Measurements from ENCODE around the gene UQCC2.

The UQCC2 gene

DNA sequence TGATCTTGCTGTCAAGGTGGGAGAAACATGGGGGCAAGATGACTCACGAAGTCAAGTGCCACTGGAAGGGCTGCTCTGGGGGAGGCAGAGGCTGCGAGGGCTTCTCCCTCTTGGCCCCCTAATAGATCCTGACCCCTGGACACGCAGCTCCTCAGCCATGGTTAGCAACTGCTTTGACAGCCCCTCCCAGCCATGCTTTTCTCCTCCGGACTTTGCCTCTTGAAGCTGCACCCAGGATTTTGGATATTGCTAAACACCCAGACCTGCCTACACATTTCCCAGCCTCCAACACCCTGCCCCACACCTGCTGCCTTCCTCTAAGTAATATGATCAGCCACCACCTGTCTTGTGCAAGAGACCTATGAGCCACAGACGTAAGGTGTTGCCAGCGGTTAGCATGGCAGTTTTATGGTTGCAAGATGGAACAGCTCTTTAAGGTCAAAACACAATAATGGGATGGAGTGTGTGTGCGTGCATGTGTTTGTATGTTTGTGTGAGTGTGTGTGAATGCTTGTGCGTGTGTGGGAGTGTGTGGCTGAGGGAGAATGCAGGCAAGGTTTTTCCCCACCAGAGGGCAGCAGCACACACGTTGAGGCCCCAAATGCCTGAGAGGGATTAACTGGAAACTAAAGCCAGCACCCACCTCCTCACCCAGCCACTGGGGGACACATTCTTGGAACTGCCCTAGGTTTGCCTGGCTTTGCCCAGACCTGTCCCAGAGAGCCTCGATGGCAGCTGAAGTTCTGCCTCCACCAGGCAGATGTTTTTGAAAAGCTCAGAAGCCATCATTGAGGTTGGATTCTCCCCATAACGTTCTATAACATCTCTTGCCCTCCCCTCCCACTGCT, 32.7 kb upstream of the UQCC2 start:
- peak; percentile 47 to 62 (median 60) for DNase-seq (ENCODE audit: low read depth in 4 of 4, low spot score in 1 of 4)

DNA sequence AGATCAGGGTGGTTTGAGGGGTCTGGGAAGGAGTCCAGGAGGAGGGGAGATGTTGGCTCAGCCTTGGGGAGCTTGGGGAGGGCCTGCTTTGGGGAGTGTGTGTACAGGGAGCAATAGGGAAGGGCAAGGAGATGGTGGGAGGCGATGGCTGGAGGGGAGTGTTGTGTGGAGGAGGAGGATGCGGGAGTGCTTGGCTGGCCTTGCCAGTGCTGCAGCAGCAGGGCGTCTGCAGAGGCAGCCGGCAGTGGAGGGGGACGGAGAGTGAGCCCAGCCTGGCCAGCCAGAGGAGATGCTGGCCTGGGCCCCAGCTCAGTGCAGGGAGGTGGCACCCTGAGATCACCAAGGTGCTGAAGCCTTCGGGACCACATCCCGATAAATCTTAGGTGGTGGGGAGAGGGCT, 31.3 kb upstream of the UQCC2 start:
- no peak for DNase-seq (ENCODE audit: low read depth in 4 of 4, low spot score in 1 of 4)

DNA sequence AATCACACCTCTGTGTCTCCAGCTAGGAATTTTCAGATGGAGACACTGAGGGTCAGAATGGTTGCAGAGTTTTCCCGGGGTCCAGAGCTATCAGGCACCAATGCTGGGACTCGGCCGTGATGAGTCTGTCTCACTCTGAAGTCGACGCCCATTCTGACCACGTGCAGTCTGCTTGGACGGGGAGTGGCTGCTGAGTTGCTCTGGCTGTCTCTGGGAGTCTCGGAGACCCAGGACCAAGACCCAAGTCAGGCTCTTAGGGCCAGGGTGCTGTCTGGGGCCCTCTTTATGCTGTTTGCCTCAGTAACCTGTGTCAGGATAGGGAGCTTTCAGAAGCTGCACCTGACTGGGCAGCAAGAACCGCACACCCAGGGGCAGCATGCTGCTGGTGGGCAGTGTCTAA, 30.6 kb upstream of the UQCC2 start:
- no peak for DNase-seq (ENCODE audit: low read depth in 4 of 4, low spot score in 1 of 4)

DNA sequence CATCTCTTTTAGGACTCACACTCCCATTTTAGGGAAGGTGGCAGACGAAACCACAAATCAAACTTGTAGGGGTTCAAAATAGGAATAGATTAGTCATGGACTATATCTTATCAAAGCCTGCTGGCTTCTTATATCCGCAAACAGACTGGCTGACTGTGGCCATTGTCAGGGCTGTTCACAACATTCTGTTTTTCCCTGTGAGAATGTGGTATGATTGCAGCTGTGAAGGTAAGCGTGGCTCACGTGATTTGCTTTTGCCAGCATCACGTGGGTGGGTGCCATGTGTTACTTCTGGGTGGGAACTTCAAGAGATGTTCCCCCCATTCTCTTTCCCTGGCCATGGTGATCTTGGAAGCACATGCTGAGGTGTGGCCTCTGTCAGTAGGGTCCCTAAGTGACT, 29.3 kb upstream of the UQCC2 start:
- no peak for DNase-seq (ENCODE audit: low read depth in 4 of 4, low spot score in 1 of 4)

DNA sequence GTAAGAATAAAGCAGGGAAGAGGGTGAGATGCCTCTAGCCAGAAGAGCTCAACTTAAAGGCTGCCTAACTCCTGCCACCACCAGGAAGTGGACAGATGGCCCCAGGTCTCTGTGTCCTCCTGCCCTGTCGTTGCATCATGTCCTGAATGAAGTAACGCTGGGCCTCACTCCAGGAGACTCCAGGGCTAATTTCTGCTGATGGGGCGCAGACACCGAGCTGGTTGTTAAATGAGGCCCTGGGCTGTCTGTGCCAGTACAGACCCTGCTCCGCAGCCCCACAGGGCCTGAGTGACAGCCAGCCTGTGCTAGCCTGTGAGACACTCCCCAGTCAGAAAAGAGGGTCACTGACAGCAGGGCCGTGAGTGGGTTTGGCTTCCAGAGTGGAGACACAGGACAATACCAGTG, 28.7 kb upstream of the UQCC2 start:
- no peak for DNase-seq (ENCODE audit: low read depth in 4 of 4, low spot score in 1 of 4)

DNA sequence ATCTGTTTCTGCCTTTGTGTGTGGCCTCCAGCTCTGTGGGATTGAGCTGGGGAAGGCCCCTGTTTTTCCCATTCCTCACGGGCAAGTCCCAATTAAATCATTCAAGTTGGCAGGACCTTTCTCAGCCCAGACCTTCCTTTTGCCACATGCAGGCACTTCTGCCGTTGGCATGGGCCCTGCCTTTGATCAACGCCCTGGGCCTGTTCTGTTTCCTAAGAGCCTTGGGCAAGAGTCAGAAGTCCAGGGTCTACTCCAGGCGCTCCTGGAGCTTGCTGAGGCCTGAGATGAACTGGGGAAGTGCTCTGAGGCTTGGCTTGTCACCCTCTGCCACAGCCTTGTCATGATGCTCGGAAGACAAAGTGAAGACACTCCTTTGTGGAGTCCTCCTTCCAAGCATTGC, 28.1 kb upstream of the UQCC2 start:
- no peak for DNase-seq (ENCODE audit: low read depth in 4 of 4, low spot score in 1 of 4)

DNA sequence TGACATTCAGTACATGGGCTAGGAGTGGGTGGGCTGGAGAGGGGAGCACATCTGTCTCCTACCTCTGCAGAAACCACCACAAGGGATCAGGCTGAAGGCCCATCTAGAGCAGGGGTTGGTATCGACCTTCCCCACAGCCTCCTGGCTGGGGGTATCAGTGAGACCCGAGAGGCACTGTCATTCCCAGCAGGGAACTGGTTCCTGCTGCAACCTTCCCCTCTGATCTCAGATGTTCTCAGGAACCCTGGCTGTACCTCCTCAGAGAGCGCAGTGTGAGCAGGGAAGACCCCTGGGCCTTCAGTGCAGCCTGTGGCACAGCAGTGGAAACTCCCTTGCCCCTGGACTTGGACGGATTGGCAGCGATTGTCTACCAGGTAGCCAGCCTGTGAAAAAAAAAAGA, 27.4 kb upstream of the UQCC2 start:
- DNase-seq (ENCODE audit: low read depth in 4 of 4, low spot score in 1 of 4) = no peak

DNA sequence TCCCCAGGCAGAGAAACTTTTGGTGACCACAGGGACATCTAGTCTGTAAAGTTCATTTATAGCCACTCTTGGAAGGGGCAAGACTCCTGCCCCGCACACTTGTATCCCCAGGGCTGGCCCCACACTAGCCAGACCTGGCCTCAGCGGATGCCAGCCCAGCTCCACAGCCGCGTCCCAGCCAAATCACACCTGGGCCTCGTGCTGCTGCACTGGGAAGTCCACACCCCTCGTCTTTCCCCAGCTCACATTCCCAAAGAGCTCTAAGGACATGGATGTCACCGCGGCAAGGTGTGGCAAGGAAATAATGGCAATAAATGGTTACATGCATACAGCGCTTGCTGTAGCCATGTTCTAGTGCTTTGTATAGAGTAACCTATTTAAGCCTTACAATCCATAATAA, 26.7 kb upstream of the UQCC2 start:
- DNase-seq (ENCODE audit: low read depth in 4 of 4, low spot score in 1 of 4) = no peak

DNA sequence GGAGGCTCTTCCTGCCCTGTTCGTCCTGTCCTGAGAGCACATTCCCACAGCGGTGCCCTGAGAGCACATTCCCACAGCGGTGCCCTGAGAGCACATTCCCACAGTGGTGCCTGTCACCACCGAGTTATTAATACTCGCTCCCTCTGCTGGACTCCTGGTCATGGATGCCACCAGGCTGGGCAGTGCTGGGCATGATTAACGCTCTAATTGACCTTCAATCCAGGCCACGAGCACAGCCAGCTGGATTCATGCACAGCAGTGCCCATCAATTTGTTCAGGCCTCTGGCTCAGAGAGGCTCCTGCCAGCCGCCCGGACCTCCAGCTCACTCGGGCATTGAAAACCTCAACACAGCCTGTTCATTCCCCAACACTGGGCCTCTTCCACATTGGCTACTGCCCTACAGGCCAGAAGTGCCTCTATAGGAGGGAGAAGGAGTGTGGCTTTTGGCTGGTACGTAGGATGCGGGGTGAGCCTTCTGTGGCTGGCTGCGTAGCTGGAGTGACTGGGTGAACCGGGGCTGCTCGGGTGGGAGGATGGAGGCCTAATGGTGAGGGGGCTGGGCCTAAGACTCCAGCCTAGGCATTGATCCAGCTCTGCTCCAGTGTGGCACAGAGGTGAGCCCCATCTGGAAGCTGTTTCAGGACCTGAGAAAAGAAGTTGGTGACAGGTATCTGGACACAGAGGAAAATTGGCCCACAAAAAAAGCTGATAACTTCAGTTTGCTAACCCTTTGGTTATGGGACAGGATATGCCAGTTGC, 25.9 kb upstream of the UQCC2 start:
- no peak for DNase-seq (ENCODE audit: low read depth in 4 of 4, low spot score in 1 of 4)

DNA sequence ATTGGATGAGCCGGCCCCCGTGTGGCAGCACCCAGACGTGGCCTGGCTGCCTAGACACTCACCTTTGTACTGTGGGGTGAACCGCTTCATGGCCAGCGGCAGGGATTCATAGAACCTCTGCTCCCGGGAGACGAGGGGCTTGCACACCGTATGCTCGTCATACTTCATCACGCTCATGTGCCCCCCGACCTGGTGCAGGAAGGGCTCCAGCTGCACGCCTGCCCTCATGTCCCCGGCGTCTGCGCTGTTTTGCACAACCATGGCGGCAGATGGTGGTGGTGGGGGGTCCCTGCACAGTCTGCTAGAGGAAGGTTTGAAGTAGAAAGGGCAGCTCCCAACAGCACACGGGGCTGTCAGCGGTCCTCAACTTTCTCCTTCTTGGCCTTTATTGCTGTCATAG, 23.7 kb upstream of the UQCC2 start:
- DNase-seq (ENCODE audit: low read depth in 4 of 4, low spot score in 1 of 4) = no peak

DNA sequence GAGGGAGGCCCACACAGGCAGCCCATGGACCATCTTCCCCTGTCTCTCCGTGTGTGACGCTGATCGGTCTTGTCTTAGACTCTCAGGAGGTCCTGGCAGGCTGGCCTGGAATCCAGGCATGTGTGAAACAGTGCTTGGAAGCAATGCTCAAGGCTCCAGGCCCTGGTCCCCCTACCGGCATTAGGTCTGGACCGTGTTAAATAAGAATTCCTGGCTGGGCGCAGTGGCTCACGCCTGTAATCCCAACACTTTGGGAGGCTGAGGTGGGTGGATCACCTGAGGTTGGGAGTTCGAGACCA, 22.2 kb upstream of the UQCC2 start:
- no peak for DNase-seq (ENCODE audit: low read depth in 4 of 4, low spot score in 1 of 4)

DNA sequence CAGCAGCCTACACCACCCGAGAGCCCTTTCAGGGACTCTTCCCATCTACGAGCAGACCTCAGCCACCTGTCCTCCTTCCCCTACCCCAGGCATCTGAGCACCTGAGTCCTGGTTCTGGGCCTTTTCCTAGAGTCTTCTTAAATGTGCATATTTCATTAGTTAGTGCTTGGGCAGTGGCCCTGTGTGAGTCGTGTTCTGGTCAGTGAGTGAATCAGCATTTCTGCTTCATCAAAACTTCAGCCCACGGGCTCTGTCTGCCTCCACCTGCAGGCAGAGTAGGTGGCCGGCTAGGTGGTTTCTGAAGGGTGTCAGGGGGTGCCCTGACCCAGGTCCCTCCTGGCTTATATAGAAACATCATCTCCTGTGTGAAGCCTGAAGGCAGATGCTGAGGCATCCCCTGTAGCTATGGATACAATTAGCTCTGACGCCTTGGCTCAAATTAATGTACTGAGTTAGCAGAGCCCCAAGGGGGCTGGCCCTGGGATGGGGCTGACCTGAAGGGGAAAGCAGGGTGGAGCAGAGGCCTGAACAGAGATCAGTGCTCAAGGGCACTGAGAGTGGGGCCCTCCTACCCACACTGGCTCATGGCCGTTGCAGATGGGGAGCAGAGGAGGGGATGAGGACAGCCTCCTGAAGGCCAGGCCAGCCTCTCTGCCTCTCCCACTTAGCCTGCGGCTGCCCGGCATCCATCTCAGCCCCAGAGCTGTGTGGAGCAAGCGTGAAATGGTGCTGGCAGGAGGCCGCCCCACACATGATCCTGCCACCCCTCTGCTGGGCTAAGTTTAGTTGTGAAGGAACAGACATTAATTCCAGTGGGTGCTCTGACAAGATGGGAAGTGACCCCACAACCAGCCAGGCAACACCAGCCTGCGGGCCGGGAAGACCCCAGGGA, 21.6 kb upstream of the UQCC2 start:
- no peak for DNase-seq (ENCODE audit: low read depth in 4 of 4, low spot score in 1 of 4)

DNA sequence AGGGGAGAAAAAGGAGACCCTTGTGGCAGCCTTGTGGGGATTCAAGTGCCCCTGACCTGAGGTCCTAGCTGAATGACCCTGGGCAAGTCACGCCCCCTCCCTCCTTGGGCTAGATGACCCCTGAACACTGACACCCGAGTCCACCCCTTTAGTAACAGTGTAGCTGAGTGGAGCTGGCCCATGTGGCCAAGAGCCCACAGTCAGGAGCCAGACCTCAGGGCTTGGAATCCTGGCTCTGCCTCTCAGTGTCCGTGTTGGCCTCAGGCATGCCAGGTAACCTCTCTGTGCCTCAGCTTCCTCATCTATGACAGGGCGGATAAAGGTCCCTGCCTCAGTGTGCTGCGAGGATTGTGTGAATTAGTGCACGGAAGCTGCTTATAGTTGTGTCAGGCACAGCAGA, 20.9 kb upstream of the UQCC2 start:
- DNase-seq (ENCODE audit: low read depth in 4 of 4, low spot score in 1 of 4) = no peak

DNA sequence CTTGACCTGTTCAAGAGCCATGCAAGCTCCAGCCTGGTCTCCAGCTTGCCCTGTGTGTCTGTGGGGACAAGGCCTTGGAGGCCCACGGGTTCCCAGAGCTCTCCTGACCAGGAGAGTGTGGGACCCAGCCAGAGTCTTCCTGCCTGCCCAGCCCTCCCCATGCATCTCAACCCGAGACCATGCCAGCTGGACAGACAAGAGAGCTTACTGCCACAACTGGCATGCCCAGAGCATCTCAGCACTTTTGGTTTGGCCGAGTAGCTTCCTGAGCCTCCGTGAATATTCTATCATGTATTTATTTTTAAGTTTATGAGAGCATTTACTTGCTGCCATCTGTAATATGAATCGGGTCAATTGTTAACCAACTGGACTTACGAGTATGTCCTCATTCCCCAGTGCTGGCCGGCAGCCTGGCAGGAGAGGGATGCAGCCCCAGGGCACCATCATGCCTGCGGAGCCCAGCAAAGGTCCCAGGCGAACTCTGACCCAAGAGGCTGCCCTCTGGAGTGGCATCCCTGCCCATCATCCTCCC, 20.3 kb upstream of the UQCC2 start:
- DNase-seq (ENCODE audit: low read depth in 4 of 4, low spot score in 1 of 4) = no peak

DNA sequence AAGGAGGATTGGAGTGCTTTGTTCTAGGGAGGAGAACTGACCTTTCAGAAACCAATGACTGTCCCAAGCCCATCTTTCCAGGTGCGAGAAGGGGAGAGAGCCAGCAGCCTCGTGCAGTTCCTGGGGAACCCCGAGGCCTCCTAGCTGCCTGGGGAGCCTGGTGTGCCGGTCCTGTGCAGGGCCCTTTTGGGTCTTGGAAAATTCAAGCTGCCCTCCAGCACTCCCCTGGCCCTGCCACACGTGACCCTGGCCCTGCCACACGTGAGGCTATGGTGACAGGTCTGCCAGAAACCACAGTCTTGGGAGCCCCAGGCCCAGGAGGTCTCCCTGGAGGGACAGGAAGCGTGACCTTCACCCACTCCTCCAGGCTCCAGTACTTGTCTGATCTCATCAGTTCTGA, 19.5 kb upstream of the UQCC2 start:
- no peak for DNase-seq (ENCODE audit: low read depth in 4 of 4, low spot score in 1 of 4)

DNA sequence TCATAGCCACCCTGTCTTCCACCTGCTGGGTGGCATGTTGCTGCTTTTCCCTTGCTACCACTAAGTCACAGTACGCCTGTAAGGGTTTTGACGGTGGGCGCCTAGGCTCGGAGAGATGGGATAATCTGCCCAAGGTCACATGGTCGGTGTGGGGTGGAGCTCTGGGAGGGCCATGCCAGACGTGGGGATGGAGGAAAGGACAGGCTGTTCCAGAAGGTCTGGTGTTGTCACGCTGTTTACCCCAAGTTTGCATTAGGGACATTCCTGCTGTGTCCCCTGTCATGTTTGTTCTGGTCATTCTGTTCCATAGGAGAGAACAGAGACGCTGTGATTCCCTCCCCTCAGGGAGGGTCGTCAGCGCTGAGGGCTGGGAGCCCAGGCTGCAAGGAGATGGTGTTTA, 19.1 kb upstream of the UQCC2 start:
- DNase-seq (ENCODE audit: low read depth in 4 of 4, low spot score in 1 of 4) = no peak

DNA sequence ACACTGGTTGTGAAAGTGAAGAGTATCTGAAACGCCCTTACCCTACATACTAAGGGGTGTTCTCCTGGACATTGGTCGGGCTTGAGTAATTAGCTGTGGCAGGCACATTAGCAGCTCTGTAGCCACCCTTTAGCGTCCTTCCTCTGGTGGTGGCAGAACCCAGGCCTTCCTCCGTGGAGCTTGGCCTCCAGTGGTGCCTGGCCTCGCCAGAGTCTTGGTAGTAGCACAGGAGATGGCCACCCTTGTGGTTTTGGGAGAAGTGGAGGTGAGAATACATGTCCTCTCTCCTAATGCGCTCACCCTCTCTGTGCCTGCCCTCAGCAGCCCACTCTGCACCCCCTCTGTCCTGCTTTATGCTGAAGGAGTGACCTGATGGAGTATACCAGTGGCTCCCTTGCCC, 17.6 kb upstream of the UQCC2 start:
- no peak for DNase-seq (ENCODE audit: low read depth in 4 of 4, low spot score in 1 of 4)

DNA sequence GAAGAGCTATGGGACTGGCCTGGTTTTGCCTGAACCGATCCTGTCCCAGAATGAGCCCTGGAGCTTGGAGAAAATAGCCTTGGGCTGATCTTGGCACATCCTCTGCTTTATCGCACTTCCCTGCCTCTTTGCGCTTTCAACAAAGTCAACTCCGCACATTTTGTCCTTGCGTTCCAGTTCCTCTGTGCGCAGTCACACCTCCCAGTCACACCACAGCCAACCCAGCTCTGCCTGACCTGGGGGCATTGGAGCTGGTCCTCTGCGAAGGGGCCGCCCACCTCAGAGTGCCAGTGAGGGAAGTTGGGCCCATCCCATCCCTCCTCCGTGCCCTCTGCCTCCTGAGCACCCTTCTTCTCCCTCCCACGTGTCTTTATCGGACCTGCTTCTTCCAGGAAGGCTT, 16.9 kb upstream of the UQCC2 start:
- DNase-seq (ENCODE audit: low read depth in 4 of 4, low spot score in 1 of 4) = no peak

DNA sequence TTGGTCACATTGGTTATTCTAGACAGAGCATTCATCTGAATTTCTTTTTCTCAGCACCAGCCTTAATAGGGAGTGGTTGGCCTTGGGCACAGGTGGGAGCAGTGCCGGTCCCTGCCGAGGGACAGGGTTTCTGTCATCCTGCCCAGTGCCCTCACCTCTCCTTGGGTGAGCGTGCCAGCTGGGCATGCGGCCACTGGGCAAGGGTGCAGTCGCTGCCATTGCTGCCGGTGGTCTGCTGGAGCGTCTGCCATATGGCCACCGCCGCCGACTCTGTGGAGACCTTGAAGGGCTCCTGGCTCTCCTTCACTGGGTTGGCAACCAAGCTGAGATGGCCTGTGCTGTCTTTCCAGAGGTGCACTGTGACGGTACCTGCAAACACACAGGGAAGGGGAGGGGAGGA, 16.4 kb upstream of the UQCC2 start:
- no peak for DNase-seq (ENCODE audit: low read depth in 4 of 4, low spot score in 1 of 4)

DNA sequence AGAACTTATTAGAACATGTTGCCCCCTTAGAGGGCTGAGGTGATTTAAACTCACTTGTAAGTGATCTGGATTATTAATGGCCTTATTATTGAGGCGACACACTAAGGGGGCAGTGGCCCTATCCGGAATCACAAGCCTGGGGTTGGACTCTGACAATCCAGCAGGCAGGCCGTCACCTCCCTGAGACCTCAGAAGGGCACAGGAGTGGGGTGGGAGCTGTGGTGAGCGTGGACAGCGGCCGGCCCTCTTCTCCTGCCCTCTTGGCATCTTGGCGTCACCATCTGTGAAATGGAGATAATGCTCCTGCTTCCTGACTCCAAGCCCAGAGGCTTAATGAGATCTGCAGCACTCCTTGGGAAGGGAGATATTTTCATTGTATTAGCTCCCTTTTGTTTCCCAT, 15.6 kb upstream of the UQCC2 start:
- no peak for DNase-seq (ENCODE audit: low read depth in 4 of 4, low spot score in 1 of 4)

DNA sequence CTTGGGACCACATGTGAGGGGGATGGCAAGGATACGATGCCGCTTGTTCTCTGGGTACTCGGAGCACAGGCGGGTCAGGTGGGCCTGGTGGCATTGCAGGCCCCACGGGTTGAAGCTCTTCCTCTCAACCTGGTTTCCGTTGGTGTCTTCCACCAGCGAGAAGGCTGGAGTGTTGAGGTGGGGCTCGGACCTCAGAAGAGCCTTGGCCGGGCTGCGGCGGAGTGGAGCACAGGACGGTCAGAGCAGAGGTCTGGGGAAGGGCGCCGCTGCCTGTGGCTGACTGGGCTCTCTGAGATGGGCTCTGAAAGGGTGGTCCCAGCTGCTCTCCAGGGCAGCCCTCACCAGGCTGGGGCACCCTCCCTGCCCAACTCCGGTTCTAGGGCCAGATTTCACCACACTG, 15.2 kb upstream of the UQCC2 start:
- no peak for DNase-seq (ENCODE audit: low read depth in 4 of 4, low spot score in 1 of 4)
